HG02610 (cell line): ENCODE measurements around the gene GJC3.
"Not testable (repeated sequence)": the region's sequence is repeated elsewhere in the genome, so short reads cannot be mapped to it uniquely, and the experiment has no call there.

Source experiments
- ATAC-seq: cut with Tn5 transposase; IDR thresholded peaks from one replicate; pipeline ENCODE4 v1.9.1; 2021; ENCODE audit warnings: mild to moderate bottlenecking, moderate library complexity; ENCODE audit not compliant: unreplicated experiment

Gene GJC3

GRCh38 chr7:99930376-99930775 is 956 bp upstream of the GJC3 start:
- ATAC-seq, result no peak

- ATAC-seq, result no peak
Measured at GRCh38 chr7:99929730-99930053, 272 bp upstream of the GJC3 start.

GRCh38 chr7:99928188-99928587 is 1.2 kb downstream of the GJC3 start:
- no peak for ATAC-seq

DNA sequence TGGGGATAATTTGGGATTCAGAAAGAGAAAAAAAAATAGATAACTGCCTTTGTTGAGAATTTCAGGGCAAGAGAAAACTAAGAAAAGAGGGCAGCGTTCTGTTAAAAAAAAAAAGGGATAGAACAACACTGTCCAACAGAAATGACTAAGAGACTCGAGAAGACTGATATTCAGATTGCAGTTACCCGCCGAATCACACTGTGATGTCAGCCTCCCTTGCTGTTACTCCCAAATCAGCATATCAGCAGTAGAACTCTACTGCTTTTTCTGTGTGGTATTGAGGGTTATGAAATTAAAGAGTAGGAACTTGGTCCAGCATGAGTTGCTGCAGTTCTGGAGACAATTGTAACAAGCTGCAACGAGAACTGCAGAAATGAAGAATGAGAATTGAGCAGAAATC is 1.9 kb downstream of the GJC3 start:
- no peak for ATAC-seq

GRCh38 chr7:99926321-99926720 is 3.1 kb downstream of the GJC3 start:
- no peak for ATAC-seq

GRCh38 chr7:99923200-99923599 is 6.2 kb downstream of the GJC3 start:
- ATAC-seq, result no peak

GRCh38 chr7:99920149-99920548 is 9.3 kb downstream of the GJC3 start:
- no peak for ATAC-seq

GRCh38 chr7:99919814-99920112 is 9.7 kb downstream of the GJC3 start:
- no peak for ATAC-seq

DNA sequence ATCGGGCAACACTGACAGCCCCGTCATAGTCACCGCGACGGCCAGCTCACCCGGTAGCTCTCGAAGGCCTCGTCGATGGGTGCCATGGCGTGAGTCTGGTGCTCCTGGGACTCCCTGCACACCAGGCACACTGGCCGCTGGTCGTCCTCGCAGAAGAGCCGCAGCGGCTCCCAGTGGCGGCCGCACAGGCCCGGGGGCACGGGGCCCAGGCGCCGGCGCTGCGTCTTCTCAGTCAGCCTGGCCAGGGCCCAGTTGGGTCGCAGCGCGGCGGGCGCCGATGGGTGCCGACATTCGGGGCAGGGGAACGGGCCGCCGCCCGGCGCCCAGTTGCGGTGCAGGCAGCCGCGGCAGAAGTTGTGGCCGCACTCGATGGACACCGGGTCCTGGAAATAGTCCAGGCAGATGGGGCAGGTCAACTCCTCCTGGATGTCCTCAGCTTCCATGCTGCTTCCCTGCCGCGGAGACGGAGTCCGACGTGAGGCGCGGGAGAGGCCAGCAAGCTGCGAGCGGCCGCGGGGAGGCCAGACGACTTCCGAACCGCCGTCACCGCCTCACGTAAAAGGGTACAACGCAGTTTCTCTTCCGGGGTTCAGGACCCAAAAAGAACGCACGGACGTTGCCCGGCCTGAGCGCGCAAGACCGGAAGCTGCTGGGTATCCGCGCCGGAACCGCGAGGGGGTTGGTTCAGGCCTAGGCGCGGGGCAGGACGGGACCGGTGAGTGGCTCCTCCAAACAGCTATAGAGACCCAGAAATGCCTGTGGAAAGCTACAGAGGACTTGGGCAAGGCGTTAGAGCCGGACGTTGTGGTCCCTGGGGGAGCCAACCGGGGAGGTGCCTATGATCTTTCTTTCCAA is 10.2 kb downstream of the GJC3 start, which contains the start of gene TRIM4:
TRIM4 (minus strand) TSS at position 572 of the 855 bp plus-strand sequence; CDS start at position 443, 129 bp downstream.
- ATAC-seq, result peak; percentile 97

DNA sequence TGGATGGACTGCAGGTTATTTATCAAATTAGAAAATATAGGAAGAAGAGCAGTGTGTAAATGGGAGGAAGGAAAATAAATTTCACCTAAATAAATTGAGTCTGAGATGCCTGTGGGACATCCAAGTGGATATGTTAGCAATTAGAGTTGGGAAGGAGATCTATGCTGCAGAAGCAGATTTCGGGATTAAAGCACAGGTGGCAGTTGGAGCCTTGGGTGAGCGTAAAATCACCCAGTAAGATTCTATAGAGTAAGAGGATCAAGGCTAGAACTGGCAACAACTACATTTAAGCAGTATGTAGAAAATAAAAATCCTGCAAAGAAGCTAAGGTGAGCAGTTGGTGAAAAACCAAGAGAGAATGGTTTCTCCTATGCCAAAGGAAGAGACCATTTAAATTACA is 18.4 kb downstream of the GJC3 start:
- no peak for ATAC-seq

GRCh38 chr7:99901581-99901980 is 27.8 kb downstream of the GJC3 start:
- ATAC-seq, result no peak

- ATAC-seq, result no peak
Measured at GRCh38 chr7:99899830-99900519, 29.4 kb downstream of the GJC3 start.

GRCh38 chr7:99898836-99899235 is 30.6 kb downstream of the GJC3 start:
- no peak for ATAC-seq

DNA sequence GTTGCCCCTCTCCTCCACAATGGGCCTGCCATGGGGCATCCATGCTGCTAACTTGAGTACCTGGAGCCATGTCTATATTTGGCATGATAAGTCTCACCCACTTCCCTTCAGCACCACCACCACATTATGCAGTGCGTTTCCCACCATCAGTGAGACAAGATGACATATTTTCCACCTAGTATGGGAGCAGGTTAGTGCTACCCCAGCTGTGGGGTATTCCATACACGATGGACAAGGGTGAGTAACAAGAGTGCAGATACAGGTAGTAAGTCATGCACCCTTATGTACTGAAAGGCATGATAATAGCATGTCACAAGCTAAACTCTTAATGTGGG is 31.4 kb downstream of the GJC3 start:
- ATAC-seq, result no peak

- ATAC-seq, result no peak
Measured at GRCh38 chr7:99897322-99898022, 31.9 kb downstream of the GJC3 start.

GRCh38 chr7:99894738-99895137 is 34.7 kb downstream of the GJC3 start:
- ATAC-seq, result no peak

DNA sequence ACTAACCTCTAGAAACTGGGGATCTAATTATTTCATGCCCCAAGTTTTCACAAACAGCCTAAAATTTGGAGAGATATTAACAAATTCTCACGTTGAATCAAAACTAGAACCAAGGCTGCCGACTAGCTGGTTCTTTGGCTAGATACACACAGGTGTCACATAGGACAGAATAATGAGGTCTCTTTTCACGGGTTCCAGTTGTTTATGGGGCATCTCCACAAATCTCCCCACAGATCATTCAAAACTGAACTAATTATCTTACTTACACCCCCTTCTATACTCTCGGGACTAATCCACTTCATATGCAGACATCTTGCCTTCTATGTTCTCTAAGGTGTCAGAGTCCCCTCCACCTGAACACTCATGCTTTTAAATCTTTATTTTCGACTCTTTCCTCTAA is 36.1 kb downstream of the GJC3 start:
- ATAC-seq, result no peak

- not testable (repeated sequence) for ATAC-seq
Measured at GRCh38 chr7:99890348-99890747, 39.1 kb downstream of the GJC3 start.

GRCh38 chr7:99888366-99888765 is 41.1 kb downstream of the GJC3 start:
- ATAC-seq, result not testable (repeated sequence)

GRCh38 chr7:99881370-99881769 is 48.0 kb downstream of the GJC3 start:
- no peak for ATAC-seq

GRCh38 chr7:99876933-99877332 is 52.5 kb downstream of the GJC3 start, which contains the start of gene OR2AE1:
Gene OR2AE1, minus strand, starts transcription at chr7:99877033. Its CDS starts 0 bp downstream, at chr7:99877033.
- no peak for ATAC-seq

GRCh38 chr7:99876491-99876890 is 52.9 kb downstream of the GJC3 start:
- no peak for ATAC-seq
